Sigmoid colon (tissue), 7 donors: ENCODE measurements around the gene UBE2QL1. TPM values are rescaled to one million over a fixed set of nuclear protein-coding genes. Genes with fewer than 3 reads are reported as not detected.

Source experiments
- DNase-seq: peaks from one replicate; pipeline ENCODE4 v3.0.0-alpha.2; 2019
- H3K27ac ChIP-seq, 4 donors: fragments of 200-600 bp; sonication (generic); one replicate each; pipeline ENCODE4 v1.5.1; 2016 to 2019; ENCODE audit warnings: mild to moderate bottlenecking in 1 of 4
- H3K27me3 ChIP-seq, 3 donors: fragments of 200-600 bp; sonication (generic); one replicate each; pipeline ENCODE4 v1.5.1; 2019; ENCODE audit warnings: mild to moderate bottlenecking in 1 of 3
- H3K36me3 ChIP-seq, 4 donors: fragments of 200-600 bp; sonication (generic); one replicate each; pipeline ENCODE4 v1.5.1; 2016 to 2019
- H3K4me1 ChIP-seq, 4 donors: fragments of 200-600 bp; sonication (generic); one replicate each; pipeline ENCODE4 v1.5.1; 2017 to 2019
- H3K4me3 ChIP-seq, 4 donors: fragments of 200-600 bp; sonication (generic); one replicate each; pipeline ENCODE4 v1.5.1; 2017 to 2019; ENCODE audit warnings: mild to moderate bottlenecking in 2 of 4, moderate library complexity in 1 of 4
- H3K9me3 ChIP-seq, 4 donors: fragments of 200-600 bp in 3 of 4; sonication (generic) in 3 of 4; one replicate each; pipeline versions ENCODE4 v1.5.1 to v1.6.1; 2013 to 2019
- EP300 ChIP-seq, 4 donors: sonication (generic); formaldehyde crosslinking; IDR thresholded peaks; one replicate each; pipeline ENCODE4 v1.6.1; 2017; ENCODE audit warnings: antibody characterized with exemption in 4 of 4
- POLR2A ChIP-seq, 2 donors: fragments of 450-650 bp; IDR thresholded peaks; one replicate each; pipeline ENCODE4 v1.6.1; 2016; ENCODE audit warnings: antibody characterized with exemption in 2 of 2, mild to moderate bottlenecking in 2 of 2, moderate library complexity in 2 of 2
- POLR2AphosphoS5 ChIP-seq, 4 donors: sonication (generic); formaldehyde crosslinking; IDR thresholded peaks; one replicate each; pipeline ENCODE4 v1.6.1; 2017; ENCODE audit warnings: antibody characterized with exemption in 4 of 4
- WGBS, 2 donors: extraction: QIAGEN DNeasy Blood & Tissue Kit; methylation state at CpG; one replicate each; pipeline ENCODE4 v1.1.7; 2013; 5-methylcytosine and 5-hydroxymethylcytosine counted together
- intact Hi-C: fragments of 100-400 bp; cut with DNase I; formaldehyde crosslinking; loops from one replicate; pipeline ENCODE4 v1.15.1; 2023
- polyA plus RNA-seq, 3 donors: library from polyadenylated mRNA; stranded (reverse); fragments of 200-250 nt; gene quantifications; one replicate each; pipeline ENCODE4 v1.2.3, GENCODE V29; 2013
- total RNA-seq, 4 donors: library from RNA; depleted of rRNA; stranded (reverse); fragments of >200 nt; gene quantifications; one replicate each; pipeline ENCODE4 v1.1.0, GENCODE V29; 2016
- TF ChIP-seq, protein P1 (sequence below), 4 experiments: fragments of 450-650 bp in 3 of 4; fragments of 200-600 bp in 1 of 4; IDR thresholded peaks; one replicate each; pipeline ENCODE4 v1.5.1; 2016 to 2019; ENCODE audit warnings: antibody characterized with exemption in 4 of 4, mild to moderate bottlenecking in 3 of 4, moderate library complexity in 2 of 4
- donor health status: healthy with polysubstance abuse.
- donor health status: Bipolar disorder and iron deficiency.
- donor health status: healthy.

The UBE2QL1 gene
- total and polyA plus RNA-seq, 7 donors, result under 0.01 to 5.5 (median 3.6) TPM

DNA sequence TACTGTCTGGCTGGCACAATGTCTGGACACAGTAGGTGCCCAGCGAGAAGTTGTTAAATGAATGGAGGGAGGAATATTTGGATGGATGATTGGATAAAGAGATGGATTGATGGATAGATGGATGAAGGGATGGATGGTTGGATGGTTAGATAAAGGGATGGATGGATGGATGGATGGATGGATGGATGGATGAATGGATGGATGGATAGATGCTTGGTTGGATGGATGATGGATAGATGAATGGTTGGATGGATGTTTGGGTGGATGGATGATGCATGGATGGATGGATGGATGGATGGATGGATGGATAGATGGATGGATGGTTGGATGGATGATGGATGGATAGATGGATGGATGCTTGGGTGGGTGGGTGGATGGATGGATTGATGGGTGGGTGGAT, 90.4 kb downstream of the UBE2QL1 start:
- no peaks in the 10 kb centered on the region for H3K36me3 ChIP-seq
- 92 to 94% methylated on average over 1 of the region's 1 CpG for WGBS, 2 donors
- intact Hi-C loops, result no loop called here

DNA sequence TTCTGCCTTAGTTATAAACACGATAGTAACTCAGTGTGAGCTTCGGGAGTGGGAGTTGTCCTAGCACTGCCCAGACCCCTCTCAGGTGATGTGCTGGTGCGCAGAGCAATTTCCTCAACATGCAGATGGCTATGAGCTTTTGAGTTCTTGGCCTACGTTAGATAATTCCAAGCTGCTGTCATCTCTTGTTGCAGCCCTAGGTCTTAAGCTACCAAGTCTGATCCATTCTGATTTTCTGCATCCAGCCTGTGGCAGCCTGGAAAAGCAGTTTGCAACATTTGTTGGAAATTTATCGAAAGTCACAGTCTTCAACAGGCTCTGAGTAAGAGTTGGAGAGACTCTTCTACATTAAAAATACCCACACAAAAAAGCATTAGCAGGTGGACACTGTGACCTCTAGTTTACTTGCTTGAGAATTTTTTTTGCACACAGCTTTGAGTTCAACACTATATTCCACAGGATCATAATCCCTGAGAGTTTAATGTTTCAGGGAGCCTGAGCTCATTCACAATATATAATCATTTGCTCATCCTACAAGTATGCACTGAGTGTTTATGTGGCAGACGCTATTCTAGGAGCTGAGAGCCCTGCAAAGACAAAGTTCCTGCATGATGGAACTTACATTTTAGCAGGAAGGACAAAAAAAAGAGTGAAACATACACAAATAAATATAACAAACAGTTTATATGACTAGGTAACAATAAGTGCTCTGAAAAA, 91.6 kb downstream of the UBE2QL1 start:
- intact Hi-C loops, result no loop called here
- Histone ChIP-seq H3K9me3 (no peaks in the 10 kb centered on the region), H3K27me3 (no peaks in the 10 kb centered on the region), H3K4me1 (peaks cover 0 to 49% (median 43%) of the 10 kb centered on the region in 4 donors), H3K27ac (peak overlapping the region in 3 of 4 donors; percentile 65 to 84 (median 77)), H3K4me3 (no peak overlapping the region), H3K36me3 (no peaks in the 10 kb centered on the region)
- DNase-seq, result no peak
- 80 to 82% methylated on average over 6 of the region's 6 CpGs for WGBS, 2 donors
- TF ChIP-seq POLR2A (IDR thresholded peaks at IDR 0.05) (no peak), POLR2AphosphoS5 (IDR thresholded peaks at IDR 0.05) (peak in 1 of 4 donors; percentile 51), EP300 (IDR thresholded peaks at IDR 0.05) (peak in 1 of 4 donors; percentile 53)
- TF ChIP-seq, protein P1, sequence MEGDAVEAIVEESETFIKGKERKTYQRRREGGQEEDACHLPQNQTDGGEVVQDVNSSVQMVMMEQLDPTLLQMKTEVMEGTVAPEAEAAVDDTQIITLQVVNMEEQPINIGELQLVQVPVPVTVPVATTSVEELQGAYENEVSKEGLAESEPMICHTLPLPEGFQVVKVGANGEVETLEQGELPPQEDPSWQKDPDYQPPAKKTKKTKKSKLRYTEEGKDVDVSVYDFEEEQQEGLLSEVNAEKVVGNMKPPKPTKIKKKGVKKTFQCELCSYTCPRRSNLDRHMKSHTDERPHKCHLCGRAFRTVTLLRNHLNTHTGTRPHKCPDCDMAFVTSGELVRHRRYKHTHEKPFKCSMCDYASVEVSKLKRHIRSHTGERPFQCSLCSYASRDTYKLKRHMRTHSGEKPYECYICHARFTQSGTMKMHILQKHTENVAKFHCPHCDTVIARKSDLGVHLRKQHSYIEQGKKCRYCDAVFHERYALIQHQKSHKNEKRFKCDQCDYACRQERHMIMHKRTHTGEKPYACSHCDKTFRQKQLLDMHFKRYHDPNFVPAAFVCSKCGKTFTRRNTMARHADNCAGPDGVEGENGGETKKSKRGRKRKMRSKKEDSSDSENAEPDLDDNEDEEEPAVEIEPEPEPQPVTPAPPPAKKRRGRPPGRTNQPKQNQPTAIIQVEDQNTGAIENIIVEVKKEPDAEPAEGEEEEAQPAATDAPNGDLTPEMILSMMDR (IDR thresholded peaks at IDR 0.05), result no peak

More for the DNA sequence above, 90.4 kb downstream of the UBE2QL1 start:
- Histone ChIP-seq H3K27me3 (no peaks in the 10 kb centered on the region), H3K9me3 (no peaks in the 10 kb centered on the region), H3K27ac (peak overlapping the region in 1 of 4 donors; percentile 84), H3K4me3 (no peak overlapping the region), H3K4me1 (peaks cover 0 to 40% (median 33%) of the 10 kb centered on the region in 4 donors)
- TF ChIP-seq EP300 (IDR thresholded peaks at IDR 0.05) (no peak), POLR2A (IDR thresholded peaks at IDR 0.05) (no peak), POLR2AphosphoS5 (IDR thresholded peaks at IDR 0.05) (no peak)
- TF ChIP-seq, protein P1 (IDR thresholded peaks at IDR 0.05), result no peak
- no peak for DNase-seq

DNA sequence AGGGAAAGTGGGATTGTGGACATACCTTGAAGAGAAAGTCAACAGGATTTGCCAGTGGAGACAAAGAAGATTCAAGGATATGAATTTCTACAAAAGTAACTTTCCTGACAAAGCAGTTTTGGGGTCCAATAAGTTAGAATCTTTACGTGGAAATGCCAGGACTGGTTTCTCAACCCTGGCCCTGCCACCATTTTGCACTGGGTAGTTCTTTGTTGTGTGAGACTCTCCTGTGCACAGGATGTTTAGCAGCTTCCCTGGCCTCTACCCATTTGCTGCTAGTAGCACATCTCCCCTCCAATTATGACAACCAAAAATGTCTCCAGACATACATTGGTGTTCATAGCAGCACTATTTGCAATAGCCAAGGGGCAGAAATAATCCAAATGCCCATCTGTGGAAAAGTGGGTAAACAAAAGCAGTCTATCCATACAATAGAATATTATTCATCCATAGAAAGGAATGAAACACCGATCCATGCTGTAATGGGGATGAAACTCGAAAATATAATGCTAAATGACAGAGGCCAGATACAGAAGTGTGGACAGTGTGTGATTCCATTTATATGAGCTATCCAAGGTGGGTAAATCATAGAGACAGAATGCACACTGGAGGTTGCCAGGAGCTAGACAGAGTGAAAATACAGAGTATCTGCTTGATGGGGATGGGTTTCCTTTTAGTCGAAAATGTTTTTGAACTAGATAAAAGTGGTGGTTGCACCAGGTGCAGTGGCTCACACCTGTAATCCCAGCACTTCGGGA, 92.8 kb downstream of the UBE2QL1 start:
- Histone ChIP-seq H3K4me1 (peaks cover 0 to 59% (median 53%) of the 10 kb centered on the region in 4 donors), H3K4me3 (no peak overlapping the region), H3K9me3 (no peaks in the 10 kb centered on the region), H3K27me3 (no peaks in the 10 kb centered on the region), H3K36me3 (no peaks in the 10 kb centered on the region), H3K27ac (peak overlapping the region in 3 of 4 donors; percentile 56 to 84 (median 77))
- no peak for TF ChIP-seq POLR2A (IDR thresholded peaks at IDR 0.05)
- TF ChIP-seq POLR2AphosphoS5 (IDR thresholded peaks at IDR 0.05), result peak in 3 of 4 donors; percentile 58 to 70 (median 68)
- peak in 2 of 4 donors; percentile 26 to 45 for TF ChIP-seq EP300 (IDR thresholded peaks at IDR 0.05)
- intact Hi-C loops, result no loop called here
- DNase-seq, result no peak
- 75 to 80% methylated on average over 5 of the region's 5 CpGs for WGBS, 2 donors

DNA sequence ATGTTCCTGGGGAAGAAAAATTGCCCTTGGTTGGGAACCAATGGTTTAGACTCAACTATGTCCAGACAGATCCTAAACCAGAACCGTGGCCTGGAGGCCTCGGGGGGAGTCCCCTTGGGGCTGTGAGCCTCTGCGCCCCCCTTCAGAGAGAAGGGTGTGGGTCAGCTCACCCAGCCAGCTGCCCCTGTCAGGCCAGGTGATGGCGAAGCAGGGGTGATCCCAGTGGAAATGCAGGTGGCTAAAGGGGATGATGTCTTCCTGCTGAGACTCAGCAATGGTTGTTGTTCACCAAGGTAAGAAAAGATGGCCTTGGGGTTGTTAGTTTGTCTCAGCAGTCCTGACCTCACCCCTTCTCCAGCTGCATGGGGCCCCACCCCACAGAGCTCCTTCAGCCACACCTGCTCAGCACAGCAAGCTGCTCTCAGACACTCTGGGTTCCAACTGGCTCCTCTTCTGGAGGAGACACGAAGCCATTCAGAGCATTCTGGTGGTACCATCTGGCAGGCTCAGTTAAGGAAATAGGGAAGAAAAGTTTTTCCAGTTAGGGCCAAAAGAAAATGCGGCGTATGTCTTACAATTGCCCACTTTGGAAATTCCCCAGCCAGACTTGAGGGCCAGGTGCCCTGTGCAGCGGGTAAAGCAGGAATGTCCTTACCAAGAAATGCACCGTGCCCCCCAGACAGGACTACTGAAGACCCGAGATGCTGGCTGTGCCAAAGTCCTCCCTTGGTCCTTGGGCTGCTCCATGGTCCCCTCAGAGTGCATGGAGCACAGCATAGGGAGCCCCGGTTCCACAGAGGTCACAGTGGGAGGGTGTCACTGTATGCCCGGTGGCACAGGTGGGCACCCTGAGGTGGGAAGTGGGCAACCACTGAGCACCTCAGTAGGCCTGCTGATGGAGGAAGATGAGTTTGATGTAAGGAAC, 94.0 kb downstream of the UBE2QL1 start:
- WGBS, 2 donors, result 86 to 91% methylated on average over 12 of the region's 12 CpGs
- Histone ChIP-seq H3K4me1 (peaks cover 0 to 71% (median 65%) of the 10 kb centered on the region in 4 donors), H3K27me3 (no peaks in the 10 kb centered on the region), H3K9me3 (no peaks in the 10 kb centered on the region), H3K36me3 (no peaks in the 10 kb centered on the region), H3K27ac (peak overlapping the region in 2 of 4 donors; percentile 77 to 84), H3K4me3 (no peak overlapping the region)
- no peak for DNase-seq
- intact Hi-C loops, result no loop called here
- TF ChIP-seq, protein P1 (IDR thresholded peaks at IDR 0.05), result no peak
- no peak for TF ChIP-seq POLR2A (IDR thresholded peaks at IDR 0.05)
- no peak for TF ChIP-seq EP300 (IDR thresholded peaks at IDR 0.05)
- TF ChIP-seq POLR2AphosphoS5 (IDR thresholded peaks at IDR 0.05), result no peak
